NOMO-1 treated with dmso at 0.1 percent for 144 hours (cell line): ENCODE data around the gene CTBP2.
"Not testable (repeated sequence)": the region's sequence is repeated elsewhere in the genome, so short reads cannot be mapped to it uniquely, and the experiment has no call there.

ENCODE experiments used
- DNase-seq: peaks from one replicate; lab custom pipeline; 2025; ENCODE audit not compliant: unreplicated experiment; lab: John Stamatoyannopoulos, UW

Gene CTBP2

DNA sequence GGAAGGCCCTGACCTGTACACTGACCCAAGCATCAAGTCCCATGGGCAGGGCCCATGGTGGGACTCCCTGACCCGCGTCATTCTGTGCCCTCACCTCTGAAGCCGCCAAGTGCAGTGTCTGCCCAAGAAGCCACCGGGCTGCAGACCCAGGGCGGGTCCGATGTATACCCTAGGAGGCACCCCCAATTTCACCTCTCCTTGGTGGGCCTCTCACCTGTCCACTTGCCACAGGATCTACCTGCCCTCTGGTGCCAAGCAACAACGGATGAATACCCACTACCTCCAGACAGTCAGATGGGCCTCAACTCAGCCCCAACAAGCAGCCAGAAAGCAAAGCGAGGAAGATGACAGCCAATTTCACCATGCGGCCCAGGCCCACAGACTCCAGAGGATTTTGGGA is 92.6 kb downstream of the CTBP2 start:
- DNase-seq: no peak

DNA sequence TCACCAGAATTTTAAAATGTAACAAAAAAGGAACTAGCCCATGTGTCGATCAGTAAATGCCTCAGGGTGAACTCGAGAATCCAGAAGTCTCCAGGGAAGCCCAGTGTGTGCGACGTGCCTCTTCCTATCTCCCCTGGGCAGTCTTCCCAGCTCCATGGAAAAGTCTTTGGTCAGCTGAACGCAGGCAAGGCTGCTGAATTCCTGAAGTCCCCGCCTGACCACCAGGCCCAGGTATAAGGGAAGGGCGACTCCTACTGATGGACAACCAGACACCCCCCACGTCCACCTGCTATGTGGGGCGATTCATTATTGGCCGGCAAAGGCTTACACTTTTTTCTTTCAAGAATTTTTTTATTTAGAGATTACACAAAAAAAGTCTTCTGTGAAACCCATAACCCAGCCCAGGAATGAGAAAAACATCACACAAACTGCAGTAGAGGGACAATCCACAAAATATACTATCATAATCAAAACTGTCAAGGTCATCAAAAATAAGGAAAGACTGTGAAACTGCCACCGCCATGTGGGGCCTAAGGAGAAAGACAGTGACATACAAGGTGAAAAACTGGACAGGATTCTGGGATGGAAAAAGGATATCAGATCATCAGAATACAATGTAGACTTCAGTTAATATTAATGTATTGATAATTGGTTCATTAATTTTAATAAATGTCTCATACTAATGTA is 93.5 kb downstream of the CTBP2 start:
- DNase-seq: no peak

DNA sequence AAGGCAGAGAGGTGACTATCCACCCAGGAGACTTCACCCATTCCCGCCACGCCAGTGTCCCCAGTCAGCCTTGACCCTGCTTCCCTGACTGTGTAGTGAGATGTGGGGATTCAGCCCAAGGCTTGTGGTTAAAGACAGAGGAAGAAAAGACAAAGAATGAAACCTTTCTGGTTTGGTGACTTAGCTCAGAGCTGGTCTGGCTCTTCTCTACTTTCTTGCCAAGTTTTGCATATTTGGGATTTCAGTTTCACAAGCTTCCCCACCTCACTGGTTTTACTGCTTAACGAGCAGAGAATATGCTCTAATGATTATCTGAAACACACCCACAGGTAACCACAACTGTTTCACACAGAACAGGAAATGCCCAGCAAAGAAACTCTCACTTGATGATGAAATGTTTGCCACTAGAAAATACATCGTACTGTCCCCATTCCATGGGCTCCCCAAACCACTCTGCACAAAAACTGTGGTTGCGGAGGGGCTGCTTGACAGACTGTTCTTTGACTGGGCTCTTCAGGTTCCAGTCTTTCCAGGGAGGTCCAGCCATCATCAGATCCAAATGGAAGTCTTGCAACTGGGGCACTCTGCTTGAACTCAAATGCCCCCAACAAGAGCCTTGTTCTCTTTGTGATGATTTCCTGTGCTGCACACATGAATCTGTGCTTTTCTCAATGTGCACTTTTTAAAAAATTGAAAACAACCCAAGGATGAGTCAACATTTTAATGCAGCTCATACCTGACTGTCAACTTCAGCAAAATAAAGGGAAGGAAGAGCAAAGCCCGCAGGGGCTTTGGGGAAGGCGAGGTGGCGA is 95.5 kb downstream of the CTBP2 start:
- DNase-seq: peak; percentile 83

- DNase-seq: no peak
Measured at GRCh38 chr10:125063256-125063925, 97.0 kb downstream of the CTBP2 start.

DNA sequence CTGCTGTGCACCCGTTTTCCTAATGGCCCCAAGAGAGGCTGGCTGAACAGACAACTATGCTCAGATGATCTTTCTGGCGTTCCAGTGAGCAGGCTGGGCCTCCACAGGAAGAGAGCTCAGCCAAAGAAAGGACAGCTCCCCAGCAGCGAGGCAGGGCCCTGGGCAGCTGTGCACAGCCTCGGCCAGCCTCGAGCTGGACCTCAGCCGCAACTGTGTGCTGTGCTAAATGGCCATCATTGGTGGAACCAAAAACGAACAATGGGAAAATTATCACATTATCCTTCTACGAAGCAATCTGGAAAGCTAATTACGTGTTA is 97.5 kb downstream of the CTBP2 start:
- no peak for DNase-seq

GRCh38 chr10:125062227-125062913 is 98.0 kb downstream of the CTBP2 start:
- DNase-seq: no peak

- peak; percentile 70 for DNase-seq
Measured at GRCh38 chr10:125061557-125062226, 98.7 kb downstream of the CTBP2 start.

GRCh38 chr10:125060826-125061556 is 99.4 kb downstream of the CTBP2 start:
- no peak for DNase-seq

- DNase-seq: no peak
Measured at GRCh38 chr10:125060482-125060825, 99.9 kb downstream of the CTBP2 start.

DNA sequence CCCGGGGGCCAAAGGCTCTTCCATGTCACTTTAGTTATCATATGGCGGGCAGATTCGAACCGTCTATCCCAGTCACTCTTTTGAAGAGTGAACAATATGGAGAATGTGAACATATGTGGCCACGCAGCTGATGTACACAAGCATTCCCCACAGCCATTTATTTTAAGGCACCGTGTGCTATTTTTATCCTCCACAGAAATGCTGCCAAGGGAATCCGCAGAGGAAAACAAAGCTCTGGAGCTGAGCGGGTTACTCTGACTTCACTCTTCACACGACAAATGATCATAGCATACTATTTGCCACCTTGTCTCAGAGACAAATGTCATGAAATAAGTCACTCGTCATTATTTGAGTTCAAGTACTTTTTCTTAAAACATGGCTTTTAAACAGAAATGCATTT is 100.3 kb downstream of the CTBP2 start:
- no peak for DNase-seq

- not testable (repeated sequence) for DNase-seq
Measured at GRCh38 chr10:125059348-125059747, 101.0 kb downstream of the CTBP2 start.

DNA sequence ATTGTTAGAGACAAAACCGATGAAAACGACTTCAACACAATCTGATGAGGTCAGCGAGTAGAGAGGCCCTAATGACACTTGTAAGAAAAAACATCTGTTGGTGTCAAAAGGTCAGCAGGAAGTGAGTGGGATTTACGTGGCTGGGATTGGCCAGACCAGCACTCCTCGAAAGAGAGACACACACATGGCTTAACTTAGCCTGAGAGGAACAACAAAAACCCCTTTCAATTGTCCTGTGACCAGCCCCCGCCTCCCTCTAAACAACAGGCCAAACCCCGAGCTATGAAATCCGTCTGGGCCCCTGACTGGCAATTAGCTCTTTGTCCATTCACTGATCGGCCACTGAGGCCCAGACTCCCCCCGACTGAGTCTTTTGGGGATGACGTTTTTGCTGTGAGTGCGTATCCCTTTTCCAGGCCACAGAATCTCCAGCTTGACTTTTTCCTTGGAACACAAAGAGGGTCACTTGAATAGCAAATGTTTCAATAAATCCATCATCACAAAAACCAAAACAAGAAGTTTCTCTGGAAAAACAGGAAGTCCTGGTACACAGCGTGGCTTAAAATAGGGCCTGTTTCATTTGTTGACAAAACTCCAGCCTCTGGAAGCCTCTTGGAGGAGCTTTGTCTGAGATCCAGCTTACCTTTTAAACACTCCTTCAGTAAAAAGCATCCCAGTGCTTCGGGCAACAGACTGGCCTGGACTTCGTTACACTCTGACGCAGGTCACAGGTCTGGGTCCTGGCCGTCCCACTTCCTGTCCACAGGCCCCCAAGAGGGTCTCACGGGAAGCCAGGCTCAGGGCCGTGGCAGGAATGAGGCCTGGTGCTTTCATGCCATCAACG is 103.0 kb downstream of the CTBP2 start:
- DNase-seq: peak; percentile 9

GRCh38 chr10:125056161-125057132 is 103.9 kb downstream of the CTBP2 start:
- no peak for DNase-seq

DNA sequence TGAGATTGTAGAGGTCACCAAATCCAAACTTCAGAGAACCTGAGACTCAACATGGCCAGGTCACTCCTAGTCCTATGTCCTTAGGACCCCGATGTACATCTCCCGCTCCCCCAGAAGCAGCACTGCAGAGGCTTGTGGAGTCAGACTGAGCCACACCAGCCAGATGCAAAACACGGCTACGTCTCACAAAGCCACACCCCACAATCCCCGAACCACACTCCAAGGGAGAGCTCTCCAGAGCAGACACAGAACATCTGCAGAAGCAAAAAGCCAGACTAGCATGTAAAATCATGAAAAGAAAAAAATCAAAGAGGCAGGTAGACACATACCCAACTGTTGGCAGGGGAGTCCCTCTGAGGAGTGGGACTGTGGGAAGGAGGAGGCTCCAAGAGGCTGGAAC is 104.9 kb downstream of the CTBP2 start:
- no peak for DNase-seq

GRCh38 chr10:125054669-125055268 is 105.6 kb downstream of the CTBP2 start:
- no peak for DNase-seq

GRCh38 chr10:125054216-125054615 is 106.1 kb downstream of the CTBP2 start:
- DNase-seq: no peak

GRCh38 chr10:125052146-125052545 is 108.2 kb downstream of the CTBP2 start:
- no peak for DNase-seq

DNA sequence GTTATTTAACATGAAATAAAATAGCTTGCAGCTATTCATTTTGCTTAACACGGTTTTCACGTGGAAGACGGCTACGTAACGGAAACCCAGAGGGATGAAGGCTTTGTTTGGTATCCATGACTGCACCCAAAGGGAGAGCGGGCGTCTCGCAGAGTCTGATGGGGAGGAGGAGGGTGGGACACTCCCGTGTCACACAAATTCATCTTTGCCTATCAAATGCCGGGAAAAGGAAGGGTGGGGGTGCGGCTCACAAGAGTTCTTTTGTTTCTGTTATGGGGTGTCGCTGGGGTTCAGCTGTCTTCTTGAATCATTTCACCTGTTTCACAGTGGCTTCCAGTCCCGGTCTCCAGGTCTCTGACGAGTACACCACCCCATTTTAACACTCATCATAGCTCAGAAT is 110.0 kb downstream of the CTBP2 start:
- DNase-seq: no peak
